Ascending aorta (tissue), 2 donors: ENCODE data around the gene GALNT9. TPM values are rescaled to one million over a fixed set of nuclear protein-coding genes. Genes with fewer than 3 reads are reported as not detected.
"Not testable (repeated sequence)": the region's sequence is repeated elsewhere in the genome, so short reads cannot be mapped to it uniquely, and the experiment has no call there.

Experiments used
- DNase-seq, 2 donors: peaks; one replicate each; pipeline ENCODE4 v3.0.0-alpha.2; 2019; ENCODE audit warnings: low spot score in 2 of 2
- H3K27ac ChIP-seq, 2 donors: fragments of 200-600 bp; sonication (generic); one replicate each; pipeline ENCODE4 v1.5.1; 2016 to 2017; ENCODE audit warnings: mild to moderate bottlenecking in 1 of 2
- H3K27me3 ChIP-seq: fragments of 200-600 bp; sonication (generic); one replicate; pipeline ENCODE4 v1.5.1; 2017
- H3K36me3 ChIP-seq, 2 donors: fragments of 200-600 bp; sonication (generic); one replicate each; pipeline ENCODE4 v1.5.1; 2016
- H3K4me1 ChIP-seq, 2 donors: fragments of 200-600 bp; sonication (generic); one replicate each; pipeline ENCODE4 v1.5.1; 2016 to 2017; ENCODE audit warnings: mild to moderate bottlenecking in 1 of 2
- H3K4me3 ChIP-seq, 2 donors: fragments of 200-600 bp; sonication (generic); one replicate each; pipeline ENCODE4 v1.5.1; 2016 to 2017; ENCODE audit warnings: mild to moderate bottlenecking in 1 of 2
- H3K9me3 ChIP-seq, 2 donors: fragments of 200-600 bp; sonication (generic); one replicate each; pipeline ENCODE4 v1.5.1; 2016
- CTCF ChIP-seq, 3 experiments: fragments of 200-600 bp in 2 of 3; fragments of 450-650 bp in 1 of 3; sonication (generic) in 2 of 3; IDR thresholded peaks; one replicate each; pipeline ENCODE4 v1.5.1; 2016 to 2019; ENCODE audit warnings: antibody characterized with exemption in 3 of 3, mild to moderate bottlenecking in 1 of 3, moderate library complexity in 1 of 3
- intact Hi-C: fragments of 100-400 bp; cut with DNase I; formaldehyde crosslinking; loops from one replicate; pipeline ENCODE4 v1.15.1; 2023
- total RNA-seq: library from RNA; depleted of rRNA; stranded (reverse); fragments of >200 nt; gene quantifications from one replicate; pipeline ENCODE4 v1.1.0, GENCODE V29; 2016

The GALNT9 gene
- total RNA-seq, 1 donor from 2014 or later: not detected

DNA sequence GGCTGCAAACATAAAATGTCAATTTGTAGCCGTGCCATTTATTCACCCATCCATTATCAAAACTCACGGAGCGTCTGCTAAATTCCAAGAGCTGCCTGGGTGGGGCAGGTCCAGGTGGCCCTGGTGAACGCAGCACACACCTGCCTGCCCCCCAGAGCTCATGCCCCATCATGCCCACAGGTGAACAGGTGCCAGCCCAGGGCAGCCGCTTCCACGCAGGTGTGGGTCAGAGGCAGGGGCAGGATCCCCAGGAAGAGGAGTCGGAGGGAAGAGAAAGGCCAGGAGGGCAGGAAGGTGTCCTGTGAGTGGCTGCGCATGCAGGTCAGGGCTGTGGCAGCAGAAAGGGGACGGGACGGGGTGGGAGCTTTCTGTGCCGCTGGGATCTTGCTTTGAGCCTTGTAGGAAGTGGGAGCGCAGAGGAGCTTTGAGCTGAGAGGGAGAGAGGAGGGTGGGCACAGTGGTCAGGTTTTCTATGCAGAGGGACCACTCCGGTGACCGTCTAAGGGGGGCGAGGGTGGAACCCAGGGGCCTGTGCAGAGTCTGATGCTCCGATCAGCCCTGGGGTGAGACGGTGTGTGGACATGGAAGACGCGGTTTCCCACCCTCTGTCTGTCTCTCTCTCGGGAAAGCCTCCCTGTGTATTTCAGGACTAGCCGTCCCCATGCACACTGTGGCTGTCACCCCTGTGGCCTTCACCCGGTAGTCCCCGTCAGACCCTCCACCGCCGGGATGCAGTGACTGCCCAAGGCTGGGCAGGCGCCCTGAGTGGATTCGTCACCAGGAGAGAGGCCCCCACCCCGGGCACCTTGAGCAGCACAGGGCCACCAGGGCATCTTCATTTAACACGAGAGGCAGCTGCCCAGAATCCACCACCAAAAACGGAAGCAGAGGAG lies 26.7 kb downstream of the GALNT9 start:
- intact Hi-C loops: no loop called here
- H3K4me1 ChIP-seq: no peaks in the 10 kb centered on the region
- no peak overlapping the region for H3K4me3 ChIP-seq
- TF ChIP-seq CTCF (IDR thresholded peaks at IDR 0.05): no peak
- no peak overlapping the region for H3K27ac ChIP-seq
- H3K9me3 ChIP-seq: no peaks in the 10 kb centered on the region
- DNase-seq: no peak
- H3K36me3 ChIP-seq: no peaks in the 10 kb centered on the region
- H3K27me3 ChIP-seq: no peaks in the 10 kb centered on the region

- H3K4me3 ChIP-seq: no peak overlapping the region
- intact Hi-C loops: no loop called here
Measured at GRCh38 chr12:132300789-132301722, 28.3 kb downstream of the GALNT9 start.

DNA sequence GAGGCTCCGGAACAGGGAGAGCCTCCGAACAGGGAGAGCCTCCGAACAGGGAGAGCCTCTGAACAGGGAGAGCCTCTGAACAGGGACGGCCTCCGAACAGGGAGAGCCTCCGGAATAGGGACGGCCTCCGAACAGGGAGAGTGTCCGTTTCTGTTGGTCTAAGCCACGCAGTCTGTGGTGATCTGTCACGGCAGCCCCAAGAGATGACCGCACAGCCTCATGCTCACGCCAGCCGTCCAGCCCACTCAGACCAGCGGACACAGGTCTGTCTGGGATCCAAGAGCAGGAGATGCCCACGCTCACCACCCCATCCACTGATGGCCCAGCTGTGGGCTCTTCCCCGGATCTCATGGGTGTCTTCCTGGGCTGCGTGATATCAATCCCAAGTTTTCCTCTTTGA lies 33.3 kb downstream of the GALNT9 start:
- no peaks in the 10 kb centered on the region for H3K36me3 ChIP-seq
- no peak overlapping the region for H3K4me3 ChIP-seq
- no peak for DNase-seq
- no peak overlapping the region for H3K27ac ChIP-seq
- H3K9me3 ChIP-seq: no peaks in the 10 kb centered on the region
- no peak for TF ChIP-seq CTCF (IDR thresholded peaks at IDR 0.05)
- H3K27me3 ChIP-seq: no peaks in the 10 kb centered on the region
- H3K4me1 ChIP-seq: no peaks in the 10 kb centered on the region
- intact Hi-C loops: no loop called here

More at GRCh38 chr12:132300789-132301722, 28.3 kb downstream of the GALNT9 start:
- no peaks in the 10 kb centered on the region for H3K9me3 ChIP-seq
- no peak overlapping the region for H3K27ac ChIP-seq
- no peak for DNase-seq
- no peaks in the 10 kb centered on the region for H3K36me3 ChIP-seq
- H3K4me1 ChIP-seq: no peaks in the 10 kb centered on the region
- no peaks in the 10 kb centered on the region for H3K27me3 ChIP-seq
- TF ChIP-seq CTCF (IDR thresholded peaks at IDR 0.05): no peak

- intact Hi-C loops, H3K4me1 ChIP-seq: not testable (repeated sequence)
Measured at GRCh38 chr12:132295561-132295960, 33.8 kb downstream of the GALNT9 start.

GRCh38 chr12:132295101-132295526 lies 34.3 kb downstream of the GALNT9 start:
- H3K27ac ChIP-seq: no peak overlapping the region
- no peak for TF ChIP-seq CTCF (IDR thresholded peaks at IDR 0.05)
- intact Hi-C loops: no loop called here
- no peaks in the 10 kb centered on the region for H3K27me3 ChIP-seq
- no peaks in the 10 kb centered on the region for H3K36me3 ChIP-seq
- no peak for DNase-seq
- H3K4me1 ChIP-seq: no peaks in the 10 kb centered on the region
- no peaks in the 10 kb centered on the region for H3K9me3 ChIP-seq
- no peak overlapping the region for H3K4me3 ChIP-seq

More at GRCh38 chr12:132295561-132295960, 33.8 kb downstream of the GALNT9 start:
- H3K27ac ChIP-seq, H3K27me3 ChIP-seq, H3K4me3 ChIP-seq, H3K9me3 ChIP-seq, H3K36me3 ChIP-seq, DNase-seq: not testable (repeated sequence)
